Cardiac muscle cell (in vitro differentiated cells and primary cell): ENCODE measurements around the gene BRI3. TPM values are rescaled to one million over a fixed set of nuclear protein-coding genes. Genes with fewer than 3 reads are reported as not detected.

ENCODE experiments used
- DNase-seq, 2 donors: peaks; one replicate each; pipeline versions ENCODE4 v3.0.0 to v3.0.0-alpha.2; 2010 to 2017; ENCODE audit warnings: low read depth in 1 of 2, low spot score in 1 of 2
- H3K27ac ChIP-seq: fragments of 200-600 bp; sonication (generic); 2 replicates; pipeline ENCODE4 v1.5.1; 2016
- H3K27me3 ChIP-seq: fragments of 200-600 bp; sonication (generic); 2 replicates; pipeline ENCODE4 v1.6.0; 2016; ENCODE audit warnings: control low read depth
- H3K36me3 ChIP-seq: fragments of 200-600 bp; sonication (generic); 2 replicates; pipeline ENCODE4 v1.5.1; 2016; ENCODE audit warnings: control low read depth
- H3K4me1 ChIP-seq: fragments of 200-600 bp; sonication (generic); 2 replicates; pipeline ENCODE4 v1.8.1; 2017; ENCODE audit warnings: low read depth, mild to moderate bottlenecking, mixed run types
- H3K4me3 ChIP-seq: fragments of 200-600 bp; sonication (generic); 2 replicates; pipeline ENCODE4 v1.5.1; 2016; ENCODE audit warnings: mild to moderate bottlenecking
- H3K9me3 ChIP-seq: fragments of 200-600 bp; sonication (generic); 2 replicates; pipeline ENCODE4 v1.5.1; 2017; ENCODE audit warnings: low read depth, mild to moderate bottlenecking, control low read depth
- CTCF ChIP-seq: IDR thresholded peaks from 2 replicates; pipeline ENCODE4 v1.5.1; 2012; ENCODE audit warnings: low read depth, mild to moderate bottlenecking, low read length
- polyA plus RNA-seq: library from polyadenylated mRNA; unstranded; fragments of >200 nt; fragmentation: Nextera tagmentation; extraction: Ambion mirVana; gene quantifications from 2 replicates; pipeline ENCODE4 v1.2.1, GENCODE V29; 2016
- total RNA-seq: library from RNA; depleted of rRNA; stranded (reverse); fragments of >200 nt; gene quantifications from 2 replicates; pipeline ENCODE4 v1.2.3, GENCODE V29; 2016

BRI3 gene
- total and polyA plus RNA-seq, 2 experiments from 2014 or later: 23.0 to 50.8 TPM

DNA sequence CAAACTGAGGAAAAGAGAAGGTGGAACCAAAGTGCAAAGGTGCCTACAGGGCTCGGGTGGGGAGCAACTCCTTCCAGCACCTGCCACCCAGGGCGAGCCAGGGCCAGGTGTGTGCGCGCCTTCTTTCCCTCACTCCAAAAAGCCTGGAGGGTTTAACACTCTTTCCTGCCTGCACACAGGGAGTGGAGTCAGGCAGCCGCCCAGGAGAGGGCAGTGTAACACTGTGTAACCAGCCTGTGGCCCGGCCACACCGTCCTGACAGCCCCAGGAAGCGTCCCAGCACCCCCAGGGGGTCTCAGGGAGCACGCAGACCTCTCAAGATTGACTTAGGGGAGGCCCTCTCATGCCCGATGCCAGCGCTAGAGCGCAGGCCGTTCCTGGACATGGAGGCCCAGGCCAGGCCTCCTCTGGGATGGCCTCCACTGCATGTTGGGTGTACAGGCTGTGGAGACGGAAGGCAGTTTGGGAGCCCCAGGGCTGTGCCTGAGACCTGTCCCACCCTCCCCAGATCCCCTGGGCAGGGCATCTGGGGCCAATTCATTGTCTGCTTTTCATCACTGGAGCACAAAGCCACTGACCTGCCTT is 13.4 kb downstream of the BRI3 start:
- H3K9me3 ChIP-seq: no peaks in the 10 kb centered on the region
- DNase-seq: peak; percentile 66 to 82
- no peak overlapping the region for H3K4me3 ChIP-seq
- peaks cover 9% of the 10 kb centered on the region for H3K4me1 ChIP-seq
- TF ChIP-seq CTCF: peak; percentile 75
- H3K27me3 ChIP-seq: no peaks in the 10 kb centered on the region
- no peaks in the 10 kb centered on the region for H3K36me3 ChIP-seq
- no peak overlapping the region for H3K27ac ChIP-seq

DNA sequence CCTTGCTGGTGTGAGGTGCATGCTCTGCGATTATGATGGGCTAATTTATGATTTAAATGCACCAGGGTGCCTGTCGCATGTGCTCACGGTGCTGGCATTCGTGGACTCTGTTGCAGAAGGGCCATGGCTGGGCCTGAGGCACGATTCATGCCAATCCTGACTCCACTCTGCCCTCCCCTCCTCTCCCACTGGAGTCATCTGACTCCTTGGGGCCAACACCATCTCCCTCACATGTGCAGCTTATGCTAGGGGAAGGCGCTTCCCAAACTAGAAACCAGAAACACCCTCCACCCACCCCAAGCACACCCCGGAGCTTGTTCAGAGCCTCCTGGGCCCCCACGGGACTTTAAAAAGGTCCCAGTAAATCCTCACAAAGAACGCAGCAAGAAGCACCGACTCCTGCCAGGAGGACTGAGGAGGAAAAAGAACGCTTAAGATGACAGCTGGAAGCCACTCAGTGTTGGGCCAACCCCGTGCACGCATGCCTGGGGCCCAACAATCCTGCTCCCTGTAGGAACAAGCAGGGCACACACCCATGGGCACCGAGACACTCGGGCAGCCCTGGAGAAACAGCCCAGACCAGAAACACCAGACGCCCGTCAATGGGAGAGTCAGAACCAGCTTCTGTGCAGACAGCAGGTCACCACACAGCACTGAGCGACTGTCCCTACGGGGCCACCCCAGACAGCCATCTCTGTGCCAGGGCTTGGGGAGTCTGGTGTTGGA is 14.1 kb downstream of the BRI3 start:
- no peaks in the 10 kb centered on the region for H3K9me3 ChIP-seq
- no peak for DNase-seq
- no peaks in the 10 kb centered on the region for H3K36me3 ChIP-seq
- H3K4me3 ChIP-seq: no peak overlapping the region
- TF ChIP-seq CTCF: no peak
- peaks cover 14% of the 10 kb centered on the region for H3K4me1 ChIP-seq
- no peaks in the 10 kb centered on the region for H3K27me3 ChIP-seq
- no peak overlapping the region for H3K27ac ChIP-seq

DNA sequence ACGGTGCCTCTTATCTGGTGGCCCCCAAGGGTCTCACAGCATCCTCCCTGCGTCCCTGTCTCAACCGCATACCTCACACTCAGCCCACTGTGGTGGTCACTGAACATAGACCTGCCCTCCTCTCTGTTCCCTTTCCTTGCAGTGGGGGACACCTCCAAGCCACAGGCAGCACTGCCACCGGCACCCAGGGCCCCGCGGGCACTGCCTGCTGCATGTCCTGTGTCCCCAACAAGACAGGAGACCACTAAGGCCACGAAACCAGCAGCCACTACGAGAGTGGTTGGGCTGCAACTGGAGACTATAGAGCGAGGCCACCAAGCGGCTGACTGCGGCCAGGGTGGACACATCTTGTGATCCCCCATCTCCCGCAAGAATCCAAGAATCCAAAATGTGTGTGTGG is 15.3 kb downstream of the BRI3 start:
- Histone ChIP-seq H3K4me3 (no peak overlapping the region), H3K4me1 (peaks cover 24% of the 10 kb centered on the region), H3K9me3 (no peaks in the 10 kb centered on the region)

GRCh38 chr7:98297626-98298286 is 16.3 kb downstream of the BRI3 start:
- Histone ChIP-seq H3K27me3 (no peaks in the 10 kb centered on the region), H3K4me3 (no peak overlapping the region), H3K9me3 (no peaks in the 10 kb centered on the region), H3K36me3 (no peaks in the 10 kb centered on the region), H3K4me1 (peaks cover 24% of the 10 kb centered on the region), H3K27ac (no peak overlapping the region)
- DNase-seq: no peak
- no peak for TF ChIP-seq CTCF

More for the DNA sequence above, 15.3 kb downstream of the BRI3 start:
- Histone ChIP-seq H3K36me3 (no peaks in the 10 kb centered on the region), H3K27ac (no peak overlapping the region), H3K27me3 (no peaks in the 10 kb centered on the region)
- no peak for DNase-seq
- TF ChIP-seq CTCF: no peak

DNA sequence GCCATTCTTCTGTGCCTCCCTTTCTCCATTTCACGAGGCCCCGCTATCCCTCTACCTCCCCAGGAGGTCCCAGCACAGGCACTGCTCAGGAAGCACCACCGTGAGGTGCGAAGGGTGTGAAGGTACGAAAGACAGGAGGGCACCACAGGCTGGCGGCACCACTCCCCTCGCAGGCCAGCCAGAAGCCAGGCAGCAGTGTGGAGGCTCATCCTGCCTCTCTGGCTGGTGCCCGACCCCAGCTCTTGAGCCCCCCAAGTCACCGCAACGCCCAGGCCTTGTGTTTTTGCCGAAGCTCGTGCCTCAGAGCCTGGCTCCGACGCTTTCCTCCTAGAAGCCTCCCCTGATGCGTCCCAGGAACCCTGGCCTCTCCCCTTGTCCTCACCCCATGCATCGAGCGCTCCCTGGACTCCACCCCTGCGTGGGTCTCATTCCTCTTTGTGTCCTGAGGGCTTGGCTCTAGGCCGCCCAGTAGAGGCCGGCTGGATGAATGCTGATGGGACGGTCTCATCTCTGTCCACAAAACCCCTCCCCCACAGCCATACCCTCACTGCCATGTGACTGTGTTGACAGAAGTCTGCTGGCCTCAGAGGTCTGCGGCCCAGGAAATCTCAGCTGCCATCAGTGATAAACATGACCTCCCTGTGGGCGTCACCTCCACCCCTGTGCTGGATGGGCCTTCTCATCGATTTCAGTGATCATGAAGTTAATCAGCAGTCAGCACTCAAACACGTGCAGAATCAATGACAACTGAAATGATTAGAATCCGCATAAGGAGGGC is 19.3 kb downstream of the BRI3 start:
- TF ChIP-seq CTCF: no peak
- H3K27ac ChIP-seq: peak overlapping the region; percentile 62

More for the DNA sequence above, 19.3 kb downstream of the BRI3 start:
- H3K4me3 ChIP-seq: no peak overlapping the region
- H3K4me1 ChIP-seq: peaks cover 37% of the 10 kb centered on the region
- H3K36me3 ChIP-seq: no peaks in the 10 kb centered on the region
- no peaks in the 10 kb centered on the region for H3K9me3 ChIP-seq
- DNase-seq: no peak
- no peaks in the 10 kb centered on the region for H3K27me3 ChIP-seq
